Measurements from ENCODE around the gene FOXJ3.

DNA sequence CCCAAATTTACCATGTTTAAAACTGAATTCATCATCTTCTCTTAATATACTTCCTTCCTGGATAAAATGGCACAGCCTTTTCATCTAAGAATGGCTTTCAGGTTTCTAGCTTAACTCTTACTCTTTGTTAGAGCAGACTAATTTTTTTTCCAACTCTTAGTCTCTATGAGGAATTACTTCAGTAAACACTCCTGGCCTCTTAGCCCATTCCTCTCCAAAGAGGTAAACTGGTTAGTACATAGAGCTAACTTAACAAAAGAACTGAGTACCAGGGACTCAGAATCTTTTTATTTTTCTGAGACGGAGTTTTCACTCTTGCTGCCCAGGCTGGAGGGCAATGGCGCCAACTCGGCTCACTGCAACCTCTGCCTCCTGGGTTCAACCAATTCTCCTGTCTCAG, 21.1 kb downstream of the FOXJ3 start:
- TF ChIP-seq, protein P1, sequence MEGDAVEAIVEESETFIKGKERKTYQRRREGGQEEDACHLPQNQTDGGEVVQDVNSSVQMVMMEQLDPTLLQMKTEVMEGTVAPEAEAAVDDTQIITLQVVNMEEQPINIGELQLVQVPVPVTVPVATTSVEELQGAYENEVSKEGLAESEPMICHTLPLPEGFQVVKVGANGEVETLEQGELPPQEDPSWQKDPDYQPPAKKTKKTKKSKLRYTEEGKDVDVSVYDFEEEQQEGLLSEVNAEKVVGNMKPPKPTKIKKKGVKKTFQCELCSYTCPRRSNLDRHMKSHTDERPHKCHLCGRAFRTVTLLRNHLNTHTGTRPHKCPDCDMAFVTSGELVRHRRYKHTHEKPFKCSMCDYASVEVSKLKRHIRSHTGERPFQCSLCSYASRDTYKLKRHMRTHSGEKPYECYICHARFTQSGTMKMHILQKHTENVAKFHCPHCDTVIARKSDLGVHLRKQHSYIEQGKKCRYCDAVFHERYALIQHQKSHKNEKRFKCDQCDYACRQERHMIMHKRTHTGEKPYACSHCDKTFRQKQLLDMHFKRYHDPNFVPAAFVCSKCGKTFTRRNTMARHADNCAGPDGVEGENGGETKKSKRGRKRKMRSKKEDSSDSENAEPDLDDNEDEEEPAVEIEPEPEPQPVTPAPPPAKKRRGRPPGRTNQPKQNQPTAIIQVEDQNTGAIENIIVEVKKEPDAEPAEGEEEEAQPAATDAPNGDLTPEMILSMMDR (IDR thresholded peaks at IDR 0.05): no peak
- TF ChIP-seq POLR2A (IDR thresholded peaks at IDR 0.05): no peak
